ENCODE measurements around the gene ABHD12B. TPM values are rescaled to one million over a fixed set of nuclear protein-coding genes. Genes with fewer than 3 reads are reported as not detected.

Gene ABHD12B
- total and polyA plus RNA-seq, 9 of the 15 experiments (the other 6 are each of a cell fraction or from before 2014, with no cell fraction given), result not detected

- FAIRE-seq (no peak), DNase-seq (ENCODE audit: extremely low read depth in 1 of 4, low spot score in 3 of 4) (no peak), ATAC-seq (no peak)
- Histone ChIP-seq H3K36me3 (ENCODE audit: control insufficient read depth, insufficient read depth, low read length) (no peaks in the 10 kb centered on the region), H3K4me3 (no peak overlapping the region), H3K9me1 (ENCODE audit: control insufficient read depth, insufficient read depth, low read length) (no peaks in the 10 kb centered on the region), H4K20me1 (replicated peaks; ENCODE audit: control insufficient read depth, insufficient read depth, low read length) (no peaks in the 10 kb centered on the region), H3K9ac (ENCODE audit: insufficient read depth in 1 of 2, low read depth in 2 of 2, low read length in 2 of 2) (no peak overlapping the region), H3K27ac (ENCODE audit: extremely low read depth, low read depth, low read length) (no peak overlapping the region), H3K27me3 (ENCODE audit: control insufficient read depth in 2 of 2, insufficient read depth in 2 of 2, low read length in 2 of 2) (peaks cover 12 to 27% of the 10 kb centered on the region in 2 experiments; a peak in 3 of 5 replicates), H3K4me2 (ENCODE audit: insufficient read depth, low read length) (no peak overlapping the region), H3K4me1 (replicated peaks in 1 of 2; ENCODE audit: control insufficient read depth in 2 of 2, insufficient read depth in 2 of 2, low read length in 2 of 2) (peaks cover 0 to 6% of the 10 kb centered on the region in 2 experiments; a peak in 1 of 5 replicates), H2AFZ (ENCODE audit: low read depth, low read length) (no peak overlapping the region), H3K9me3 (replicated peaks; ENCODE audit: control insufficient read depth, insufficient read depth, low read depth, low read length) (no peaks in the 10 kb centered on the region), H3K79me2 (ENCODE audit: control insufficient read depth, insufficient read depth, low read length) (no peaks in the 10 kb centered on the region)
- CTCF ChIA-PET (ENCODE audit: low intra/inter-chr PET ratio), result no interaction called here
- in situ Hi-C loops (cut with MboI) (no loop called here), intact Hi-C loops (cut with micrococcal nuclease) (no loop called here)
- POLR2A ChIA-PET, result interaction anchor here (0.6 kb wide), 2 partner anchors 19 to 39 kb away, joined by 3 read pairs; no protein-coding TSS in a partner anchor
- TF ChIP-seq XRCC3 (IDR thresholded peaks at IDR 0.05) (no peak), FIP1L1 (IDR thresholded peaks at IDR 0.05; ENCODE audit: low read depth, low read length, poor library complexity, severe bottlenecking) (no peak), ZNF395 (CRISPR knock-in tag; IDR thresholded peaks at IDR 0.05) (no peak), UBTF (IDR thresholded peaks at IDR 0.05; ENCODE audit: borderline replicate concordance in 1 of 2, low read depth in 2 of 2, low read length in 2 of 2) (no peak), BRD9 (IDR thresholded peaks at IDR 0.05; ENCODE audit: low read depth, partially characterized antibody) (no peak), TCF7L2 (IDR thresholded peaks at IDR 0.05; ENCODE audit: low read depth, low read length) (no peak), KDM2B (CRISPR knock-in tag; IDR thresholded peaks at IDR 0.05) (no peak), ZNF24 (IDR thresholded peaks at IDR 0.05) (no peak), POLR3A (IDR thresholded peaks at IDR 0.05; ENCODE audit: borderline replicate concordance, extremely low read depth, insufficient read depth, insufficient read length) (no peak), GABPA (tag; conservative IDR thresholded peaks at IDR 0.05; ENCODE audit: low read depth) (no peak)
- TF ChIP-seq, protein P1, sequence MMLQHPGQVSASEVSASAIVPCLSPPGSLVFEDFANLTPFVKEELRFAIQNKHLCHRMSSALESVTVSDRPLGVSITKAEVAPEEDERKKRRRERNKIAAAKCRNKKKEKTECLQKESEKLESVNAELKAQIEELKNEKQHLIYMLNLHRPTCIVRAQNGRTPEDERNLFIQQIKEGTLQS (IDR thresholded peaks at IDR 0.05), result no peak
- TF ChIP-seq, protein P1 (CRISPR knock-in tag; conservative IDR thresholded peaks at IDR 0.05), result no peak
- BruUV-seq (replicated peaks), result no TSS peak
- 0% methylated on average over 5 of the region's 5 CpGs for WGBS (ENCODE audit: insufficient coverage, low coverage, missing lambda C conversion rate)
Observed at GRCh38 chr14:50871228-50871627, 625 bp upstream of the ABHD12B start.
